K562 (cell line): ENCODE measurements around the gene PTP4A1. TPM values are rescaled to one million over a fixed set of nuclear protein-coding genes. Genes with fewer than 3 reads are reported as not detected.
A peak's percentile ranks its signal among the peaks of the same experiment; 100 is the strongest.

Experiments used
- BRD4 ChIP-seq: fragments of 200-600 bp; sonication (generic); IDR thresholded peaks from 2 replicates; pipeline ENCODE4 v1.6.1; 2017; ENCODE audit warnings: inconsistent platforms
- BRF1 ChIP-seq: IDR thresholded peaks from 3 replicates; pipeline ENCODE4 v1.6.1; 2011; ENCODE audit warnings: borderline replicate concordance, mild to moderate bottlenecking; ENCODE audit not compliant: insufficient read length; ENCODE audit errors: extremely low read depth
- CEBPB ChIP-seq: fragments of 450-650 bp; IDR thresholded peaks from 2 replicates; pipeline ENCODE4 v1.6.1; 2016; ENCODE audit warnings: missing genetic modification characterization, missing compliant biosample characterization
- CXXC5 ChIP-seq: fragments of 250-450 bp; sonication (Bioruptor Pico); IDR thresholded peaks from 2 replicates; pipeline ENCODE4 v1.8.0; 2022; ENCODE audit warnings: inconsistent platforms, mild to moderate bottlenecking, moderate library complexity
- ETS1 ChIP-seq: conservative IDR thresholded peaks from 2 replicates; pipeline ENCODE4 v1.6.1; 2011; ENCODE audit warnings: low read depth, mild to moderate bottlenecking, low read length; ENCODE audit not compliant: control insufficient read depth
- FOS ChIP-seq: IDR thresholded peaks from 3 replicates; pipeline ENCODE4 v1.6.1; 2011; ENCODE audit not compliant: insufficient read length; ENCODE audit errors: extremely low read depth
- HMGXB4 ChIP-seq: sonication (generic); formaldehyde crosslinking; IDR thresholded peaks from 2 replicates; pipeline ENCODE4 v1.8.1; 2023; ENCODE audit warnings: mild to moderate bottlenecking, missing genetic modification reagents
- KAT8 ChIP-seq: fragments of 450-650 bp; IDR thresholded peaks from 2 replicates; pipeline ENCODE4 v1.6.1; 2016; ENCODE audit warnings: low read depth, mild to moderate bottlenecking
- PHF8 ChIP-seq: fragments of 200-600 bp; sonication (generic); IDR thresholded peaks from 2 replicates; pipeline ENCODE4 v1.6.1; 2012; ENCODE audit warnings: mixed run types, mild to moderate bottlenecking, inconsistent platforms, low read length, moderate library complexity, borderline replicate concordance
- SMARCA5 ChIP-seq: fragments of 450-650 bp; IDR thresholded peaks from 2 replicates; pipeline ENCODE4 v1.6.1; 2016
- TEAD2 ChIP-seq: fragments of 450-650 bp; IDR thresholded peaks from 2 replicates; pipeline ENCODE4 v1.6.1; 2016; ENCODE audit warnings: missing genetic modification characterization, control low read depth, missing compliant biosample characterization
- XRCC5 ChIP-seq: fragments of 200-400 bp; formaldehyde crosslinking; IDR thresholded peaks from 2 replicates; pipeline ENCODE4 v1.6.1; 2017; ENCODE audit warnings: low read depth, mild to moderate bottlenecking, low read length
- ZBTB40 ChIP-seq, 2 experiments: fragments of 450-650 bp in 1 of 2; sonication (generic) in 1 of 2; formaldehyde crosslinking in 1 of 2; IDR thresholded peaks; 2 replicates each; pipeline versions ENCODE4 v1.7.1 to v1.9.0; 2016 to 2022; ENCODE audit warnings: inconsistent platforms in 1 of 2, mild to moderate bottlenecking in 1 of 2, missing genetic modification reagents in 1 of 2
- ZNF511 ChIP-seq: sonication (generic); formaldehyde crosslinking; IDR thresholded peaks from 2 replicates; pipeline ENCODE4 v1.8.0; 2022; ENCODE audit warnings: mild to moderate bottlenecking, missing genetic modification reagents
- ZNF766 ChIP-seq: fragments of 200-800 bp; sonication (Bioruptor generic); conservative IDR thresholded peaks from 2 replicates; pipeline ENCODE4 v1.6.1; 2016; ENCODE audit warnings: missing genetic modification characterization, missing compliant biosample characterization
- polyA plus RNA-seq, 8 experiments: library from polyadenylated mRNA; depleted of rRNA in 4 of 8; stranded (reverse) in 5 of 8; unstranded in 3 of 8; fragments of >200 nt; fragmentation: Nextera tagmentation in 2 of 8; fragmentation: Illumina TruSeq in 1 of 8; extraction: Ambion mirVana in 2 of 8; extraction: Trizol in 1 of 8; gene quantifications; 2 replicates each; pipeline versions ENCODE4 v1.2.1 to v1.2.3, GENCODE V29; 2011 to 2014; ENCODE audit warnings: inconsistent platforms in 1 of 8, missing spikeins in 1 of 8
- total RNA-seq, 7 experiments: library from RNA; depleted of rRNA in 6 of 7; stranded (reverse); fragments of >200 nt in 6 of 7; fragmentation: Illumina TruSeq in 2 of 7; extraction: Trizol in 2 of 7; gene quantifications; 2 replicates each; pipeline versions ENCODE4 v1.2.1 to v1.2.3, GENCODE V29; 2011 to 2021; ENCODE audit warnings: low replicate concordance in 1 of 7

The PTP4A1 gene
- total and polyA plus RNA-seq, 9 of the 15 experiments (the other 6 are each of a cell fraction or from before 2014, with no cell fraction given) = 3.7 to 67.5 (median 13.1) TPM

- TF ChIP-seq ZNF511 (CRISPR knock-in tag) = no peak
- no peak for TF ChIP-seq TEAD2
- TF ChIP-seq HMGXB4 (CRISPR knock-in tag) = no peak
- TF ChIP-seq XRCC5 = no peak
- 0 out of 2 replicates have a peak, but pooled peaks have one; percentile 10 for TF ChIP-seq ETS1
- no peak for TF ChIP-seq CXXC5 (CRISPR knock-in tag)
- TF ChIP-seq CEBPB (tag) = peak; percentile 97
- no peak for TF ChIP-seq BRF1
- no peak for TF ChIP-seq BRD4
- no peak for TF ChIP-seq KAT8
- TF ChIP-seq ZBTB40 (IDR thresholded peaks at IDR 0.05) = 0 out of 2 replicates have a peak, but pooled peaks have one; percentile 26
- no peak for TF ChIP-seq ZBTB40 (CRISPR knock-in tag; IDR thresholded peaks at IDR 0.05)
- 0 out of 2 replicates have a peak, but pooled peaks have one; percentile 8 for TF ChIP-seq ZNF766 (CRISPR knock-in tag)
- TF ChIP-seq SMARCA5 = no peak
- TF ChIP-seq FOS = no peak
- no peak for TF ChIP-seq PHF8
These were observed 778 bp upstream of the PTP4A1 start (continued) for GRCh38 chr6:63571361-63572043.
